Measurements from ENCODE around the gene PPP2R1B. TPM values are rescaled to one million over a fixed set of nuclear protein-coding genes. Genes with fewer than 3 reads are reported as not detected.

PPP2R1B gene
- polyA plus RNA-seq, 1 donor (not counting 4 experiments of a cell fraction or from before 2014, with no cell fraction given), result 33.6 TPM

- Histone ChIP-seq H3K79me2 (ENCODE audit: control insufficient read depth, insufficient read depth, low read length) (peaks cover 8% of the 10 kb centered on the region), H3K4me2 (ENCODE audit: control insufficient read depth, extremely low read depth, insufficient read depth, low read depth, low read length) (no peak overlapping the region), H3K36me3 (ENCODE audit: control insufficient read depth in 2 of 2, extremely low read depth in 1 of 2, insufficient read depth in 2 of 2, low read length in 2 of 2) (peaks cover 11 to 38% of the 10 kb centered on the region in 2 experiments), H3K9me3 (ENCODE audit: control insufficient read depth, low read depth, low read length) (no peaks in the 10 kb centered on the region), H4K20me1 (ENCODE audit: control insufficient read depth, extremely low read depth, insufficient read depth, low read length) (no peaks in the 10 kb centered on the region), H3K4me3 (ENCODE audit: control insufficient read depth in 2 of 3, extremely low read depth in 1 of 3, insufficient read depth in 2 of 3, low read depth in 1 of 3, low read length in 3 of 3) (no peak overlapping the region), H3K4me1 (ENCODE audit: control insufficient read depth, extremely low read depth, insufficient read depth, low read length) (peaks cover under 1% of the 10 kb centered on the region), H3K9ac (ENCODE audit: control insufficient read depth, extremely low read depth, insufficient read depth, low read length) (no peak overlapping the region), H3K9me1 (ENCODE audit: control insufficient read depth, extremely low read depth, insufficient read depth, low read length) (no peaks in the 10 kb centered on the region), H3K27ac (ENCODE audit: control insufficient read depth, insufficient read depth, low read length) (no peak overlapping the region), H2AFZ (ENCODE audit: control insufficient read depth, low read length) (no peak overlapping the region), H3K27me3 (ENCODE audit: control insufficient read depth, extremely low read depth, insufficient read depth, low read length) (no peaks in the 10 kb centered on the region)
- TF ChIP-seq CTCF (optimal IDR thresholded peaks at IDR 0.05 in 1 of 3, IDR thresholded peaks at IDR 0.05 in 1 of 3, conservative IDR thresholded peaks at IDR 0.05 in 1 of 3; ENCODE audit: extremely low read depth in 1 of 3, insufficient read depth in 2 of 3, low read length in 3 of 3) (no peak), EZH2 (IDR thresholded peaks at IDR 0.05; ENCODE audit: low read length) (no peak)
- no peak for DNase-seq (ENCODE audit: low read depth, low spot score)
- dilution Hi-C loops (cut with MboI; ENCODE audit: extremely low pct_ligation_motif_present, low sequenced_read_pairs), result loop anchor here (5.0 kb wide), 1 partner anchor 48 kb away; no protein-coding TSS in a partner anchor
- FAIRE-seq, result no peak
Observed at GRCh38 chr11:111759376-111759775, 6.8 kb downstream of the PPP2R1B start.

GRCh38 chr11:111756097-111756496 lies 10.1 kb downstream of the PPP2R1B start:
- no peak overlapping the region for H3K9ac ChIP-seq (ENCODE audit: control insufficient read depth, extremely low read depth, insufficient read depth, low read length)
- H3K79me2 ChIP-seq (ENCODE audit: control insufficient read depth, insufficient read depth, low read length), result no peaks in the 10 kb centered on the region
- no peak overlapping the region for H3K27ac ChIP-seq (ENCODE audit: control insufficient read depth, insufficient read depth, low read length)
- DNase-seq (ENCODE audit: low read depth, low spot score) (no peak), FAIRE-seq (no peak)
- H3K36me3 ChIP-seq (ENCODE audit: control insufficient read depth in 2 of 2, extremely low read depth in 1 of 2, insufficient read depth in 2 of 2, low read length in 2 of 2), result peaks cover 15 to 26% of the 10 kb centered on the region in 2 experiments
- TF ChIP-seq CTCF (optimal IDR thresholded peaks at IDR 0.05 in 1 of 3, IDR thresholded peaks at IDR 0.05 in 1 of 3, conservative IDR thresholded peaks at IDR 0.05 in 1 of 3; ENCODE audit: extremely low read depth in 1 of 3, insufficient read depth in 2 of 3, low read length in 3 of 3) (no peak), EZH2 (IDR thresholded peaks at IDR 0.05; ENCODE audit: low read length) (no peak)
- H4K20me1 ChIP-seq (ENCODE audit: control insufficient read depth, extremely low read depth, insufficient read depth, low read length), result no peaks in the 10 kb centered on the region
- no peak overlapping the region for H2AFZ ChIP-seq (ENCODE audit: control insufficient read depth, low read length)
- H3K27me3 ChIP-seq (ENCODE audit: control insufficient read depth, extremely low read depth, insufficient read depth, low read length), result no peaks in the 10 kb centered on the region
- H3K4me3 ChIP-seq (ENCODE audit: control insufficient read depth in 2 of 3, extremely low read depth in 1 of 3, insufficient read depth in 2 of 3, low read depth in 1 of 3, low read length in 3 of 3), result no peak overlapping the region
- dilution Hi-C loops (cut with MboI; ENCODE audit: extremely low pct_ligation_motif_present, low sequenced_read_pairs), result loop anchor here (5.0 kb wide), 1 partner anchor 51 kb away; no protein-coding TSS in a partner anchor
- H3K9me3 ChIP-seq (ENCODE audit: control insufficient read depth, low read depth, low read length), result no peaks in the 10 kb centered on the region
- no peaks in the 10 kb centered on the region for H3K9me1 ChIP-seq (ENCODE audit: control insufficient read depth, extremely low read depth, insufficient read depth, low read length)
- H3K4me2 ChIP-seq (ENCODE audit: control insufficient read depth, extremely low read depth, insufficient read depth, low read depth, low read length), result no peak overlapping the region
- H3K4me1 ChIP-seq (ENCODE audit: control insufficient read depth, extremely low read depth, insufficient read depth, low read length), result no peaks in the 10 kb centered on the region
